C4-2B (cell line): ENCODE measurements around the gene MSMB.
"Not testable (repeated sequence)": the region's sequence is repeated elsewhere in the genome, so short reads cannot be mapped to it uniquely, and the experiment has no call there.

Experiments used
- H3K27ac ChIP-seq: fragments of 450-650 bp; 2 replicates; pipeline ENCODE4 v1.5.1; 2017
- CTCF ChIP-seq: fragments of 450-650 bp; conservative IDR thresholded peaks from 2 replicates; pipeline ENCODE4 v1.5.1; 2017; ENCODE audit warnings: mild to moderate bottlenecking
- ZFX ChIP-seq: fragments of 450-650 bp; IDR thresholded peaks from 2 replicates; pipeline ENCODE4 v1.6.1; 2017

MSMB gene

DNA sequence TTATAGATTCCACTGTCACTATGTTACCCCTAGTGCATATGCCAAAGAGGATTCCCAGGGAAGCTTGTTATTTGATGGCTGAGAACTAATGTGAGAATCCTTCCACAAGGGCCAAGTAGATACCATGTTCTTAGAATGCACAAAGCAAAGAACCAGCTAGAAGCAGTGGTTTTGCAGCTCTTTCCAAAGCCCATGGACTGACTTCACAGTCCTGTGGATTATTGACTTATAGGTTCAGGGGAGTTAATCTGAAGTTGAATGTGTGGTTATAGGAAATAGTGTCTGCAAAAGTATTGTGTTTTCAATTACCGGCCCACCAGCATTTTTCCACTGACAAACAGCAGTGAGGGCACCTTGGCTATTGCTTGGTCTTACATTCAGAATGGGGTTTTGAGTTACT, 45.5 kb downstream of the MSMB start:
- TF ChIP-seq ZFX (no peak), CTCF (no peak)
- no peak overlapping the region for H3K27ac ChIP-seq

- H3K27ac ChIP-seq: not testable (repeated sequence)
These were observed 46.1 kb downstream of the MSMB start for GRCh38 chr10:45999955-46000354.

DNA sequence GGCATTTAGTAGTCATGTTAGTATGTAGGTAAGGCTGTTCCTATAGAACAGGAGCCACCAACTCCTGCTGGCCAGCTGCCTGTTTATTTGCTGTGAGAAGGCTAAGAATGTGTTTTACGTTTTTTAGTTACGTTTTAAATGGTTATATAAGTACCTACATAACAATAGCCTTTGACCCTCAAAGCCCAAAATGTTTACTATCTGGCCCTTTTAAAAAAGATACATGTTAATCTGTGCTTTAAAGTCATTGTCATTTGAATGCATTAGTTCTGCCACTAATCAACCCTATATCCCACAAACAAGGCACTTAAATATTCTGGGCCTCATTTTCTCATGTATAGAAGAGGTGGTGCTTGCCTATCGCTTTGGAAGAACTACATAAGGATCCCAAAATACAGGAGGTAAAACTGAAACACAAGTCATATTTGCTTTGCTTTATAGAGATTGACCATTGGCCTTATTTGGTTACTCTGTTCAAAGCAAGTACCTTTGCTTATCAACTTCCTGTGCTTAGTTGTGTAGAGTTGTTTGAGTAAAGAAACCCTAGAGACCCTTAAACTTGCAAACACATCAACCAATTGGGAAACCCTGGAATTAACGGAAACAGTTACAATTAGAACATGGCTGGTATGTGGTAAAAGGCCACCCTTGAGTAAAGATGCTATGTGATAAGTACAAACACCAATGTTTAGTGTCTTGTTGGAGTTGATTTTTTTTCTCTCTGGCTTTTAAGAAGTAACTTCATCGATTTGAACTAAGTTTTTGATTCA, 47.9 kb downstream of the MSMB start:
- H3K27ac ChIP-seq: no peak overlapping the region
- TF ChIP-seq ZFX (no peak), CTCF (no peak)

- TF ChIP-seq ZFX: no peak
- no peak for TF ChIP-seq CTCF
- no peak overlapping the region for H3K27ac ChIP-seq
These were observed 48.5 kb downstream of the MSMB start for GRCh38 chr10:45997557-45997956.

- H3K27ac ChIP-seq: not testable (repeated sequence)
These were observed 60.5 kb downstream of the MSMB start for GRCh38 chr10:45985590-45985989.

- H3K27ac ChIP-seq: not testable (repeated sequence)
These were observed 61.6 kb downstream of the MSMB start for GRCh38 chr10:45984473-45984872.

DNA sequence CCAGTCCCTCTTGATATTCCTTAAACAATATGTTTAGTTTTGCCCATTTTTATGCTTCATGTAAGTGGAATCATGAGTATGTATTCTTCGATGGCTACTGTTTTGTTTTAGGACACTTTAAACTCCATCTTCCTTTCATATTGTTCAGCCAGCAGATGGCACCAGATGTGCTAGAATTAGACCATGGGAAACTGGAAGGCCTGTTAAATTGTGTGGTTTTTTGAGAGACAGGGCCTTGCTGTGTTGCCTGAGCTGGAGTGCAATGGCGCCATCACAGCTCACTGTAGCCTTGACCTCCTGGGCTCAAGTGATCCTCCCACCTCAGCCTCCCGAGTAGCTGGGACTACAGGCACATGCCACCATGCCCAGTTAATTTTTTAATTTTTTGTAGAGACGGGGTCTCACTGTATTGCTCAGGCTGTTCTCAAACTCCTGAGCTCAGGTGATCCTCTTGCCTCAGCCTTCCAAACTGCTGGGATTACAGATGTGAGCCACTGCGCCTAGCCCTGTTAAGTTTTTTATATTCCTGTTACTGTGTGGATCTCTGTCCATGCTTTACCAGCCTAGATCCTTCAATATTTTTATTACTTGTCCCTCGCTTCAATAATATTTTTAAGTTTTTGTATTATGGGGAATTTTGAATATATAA, 62.4 kb downstream of the MSMB start:
- not testable (repeated sequence) for H3K27ac ChIP-seq

More for the DNA sequence above, 62.4 kb downstream of the MSMB start:
- peak; percentile 42 for TF ChIP-seq CTCF
